ENCODE results near the gene C2CD2L. TPM values are rescaled to one million over a fixed set of nuclear protein-coding genes. Genes with fewer than 3 reads are reported as not detected.
A peak's percentile ranks its signal among the peaks of the same experiment; 100 is the strongest.

The C2CD2L gene
- total and polyA plus RNA-seq, 2 donors from 2014 or later, result 16.0 to 17.7 TPM

- Histone ChIP-seq H3K27ac (ENCODE audit: low read depth in 2 of 2, low read length in 2 of 2) (no peak overlapping the region), H3K27me3 (ENCODE audit: control insufficient read depth, insufficient read depth, low read length) (no peaks in the 10 kb centered on the region), H3K36me3 (ENCODE audit: control insufficient read depth in 2 of 3, insufficient read depth in 3 of 3, low read length in 3 of 3) (peaks cover 0 to 28% (median 22%) of the 10 kb centered on the region in 3 donors), H3K4me1 (ENCODE audit: control insufficient read depth in 2 of 3, insufficient read depth in 2 of 3, low read depth in 1 of 3, low read length in 3 of 3) (peaks cover 0 to 12% (median 4%) of the 10 kb centered on the region in 3 donors), H3K9me3 (ENCODE audit: control insufficient read depth in 2 of 3, insufficient read depth in 1 of 3, low read length in 3 of 3) (no peaks in the 10 kb centered on the region), H3K9ac (ENCODE audit: low read length in 3 of 3) (no peak overlapping the region), H3K4me3 (ENCODE audit: low read length in 3 of 3) (no peak overlapping the region)
- TF ChIP-seq CTCF (IDR thresholded peaks at IDR 0.05; ENCODE audit: borderline replicate concordance, extremely low read depth, insufficient read depth), result no peak
- intact Hi-C loops (cut with DNase I), result no loop called here
- FAIRE-seq (no peak), DNase-seq (no peak)
Measured at GRCh38 chr11:119114351-119114750, 7.2 kb downstream of the C2CD2L start.

- Histone ChIP-seq H3K4me1 (ENCODE audit: control insufficient read depth in 2 of 3, insufficient read depth in 2 of 3, low read depth in 1 of 3, low read length in 3 of 3) (peaks cover 2 to 6% (median 3%) of the 10 kb centered on the region in 3 donors), H3K27ac (ENCODE audit: low read depth in 2 of 2, low read length in 2 of 2) (no peak overlapping the region), H3K36me3 (ENCODE audit: control insufficient read depth in 2 of 3, insufficient read depth in 3 of 3, low read length in 3 of 3) (peaks cover 0 to 28% (median 22%) of the 10 kb centered on the region in 3 donors), H3K9ac (ENCODE audit: low read length in 3 of 3) (no peak overlapping the region), H3K9me3 (ENCODE audit: control insufficient read depth in 2 of 3, insufficient read depth in 1 of 3, low read length in 3 of 3) (no peaks in the 10 kb centered on the region), H3K27me3 (ENCODE audit: control insufficient read depth, insufficient read depth, low read length) (no peaks in the 10 kb centered on the region), H3K4me3 (ENCODE audit: low read length in 3 of 3) (no peak overlapping the region)
- DNase-seq, result peak in 1 of 5 donors; percentile 81
- FAIRE-seq, result no peak
- intact Hi-C loops (cut with DNase I), result no loop called here
- TF ChIP-seq CTCF (IDR thresholded peaks at IDR 0.05; ENCODE audit: borderline replicate concordance, extremely low read depth, insufficient read depth), result no peak
Measured at GRCh38 chr11:119115484-119116234, 8.5 kb downstream of the C2CD2L start.

GRCh38 chr11:119116235-119116594 is 9.1 kb downstream of the C2CD2L start:
- FAIRE-seq (no peak), DNase-seq (no peak)
- no peaks in the 10 kb centered on the region for H3K27me3 ChIP-seq (ENCODE audit: control insufficient read depth, insufficient read depth, low read length)
- TF ChIP-seq CTCF (IDR thresholded peaks at IDR 0.05; ENCODE audit: borderline replicate concordance, extremely low read depth, insufficient read depth), result no peak
- intact Hi-C loops (cut with DNase I), result no loop called here
- H3K9me3 ChIP-seq (ENCODE audit: control insufficient read depth in 2 of 3, insufficient read depth in 1 of 3, low read length in 3 of 3), result no peaks in the 10 kb centered on the region
- peaks cover 0 to 28% (median 19%) of the 10 kb centered on the region in 3 donors for H3K36me3 ChIP-seq (ENCODE audit: control insufficient read depth in 2 of 3, insufficient read depth in 3 of 3, low read length in 3 of 3)
- no peak overlapping the region for H3K9ac ChIP-seq (ENCODE audit: low read length in 3 of 3)
- no peak overlapping the region for H3K27ac ChIP-seq (ENCODE audit: low read depth in 2 of 2, low read length in 2 of 2)
- H3K4me3 ChIP-seq (ENCODE audit: low read length in 3 of 3), result no peak overlapping the region
- peaks cover 2 to 6% (median 4%) of the 10 kb centered on the region in 3 donors for H3K4me1 ChIP-seq (ENCODE audit: control insufficient read depth in 2 of 3, insufficient read depth in 2 of 3, low read depth in 1 of 3, low read length in 3 of 3)

Data from kidney (tissue), 14 donors.